CD4-positive, alpha-beta T cell (primary cell): Measurements from ENCODE around the gene BIN1. TPM values are rescaled to one million over a fixed set of nuclear protein-coding genes. Genes with fewer than 3 reads are reported as not detected.

Experiments used
- ATAC-seq: fragments of 200-7000 bp; cut with Tn5 transposase; one replicate; pipeline ENCODE4 v1.10.0; 2022; ENCODE audit warnings: mild to moderate bottlenecking; ENCODE audit not compliant: poor library complexity
- CTCF ChIA-PET: fragments of 350-600 bp; sonication (Branson Sonifier 250); formaldehyde crosslinking; loops from one replicate; lab custom pipeline; 2021; ENCODE audit warnings: antibody characterized with exemption, inconsistent platforms; lab: Charles Lee
- POLR2A ChIA-PET: fragments of 350-600 bp; sonication (Branson Sonifier 250); formaldehyde crosslinking; loops from one replicate; lab custom pipeline; 2021; ENCODE audit warnings: antibody characterized with exemption, inconsistent platforms; lab: Charles Lee
- DNase-seq, 14 experiments: peaks; one replicate each; pipeline ENCODE4 v3.0.0-alpha.2; 2013 to 2020; ENCODE audit warnings: mixed read lengths in 2 of 14
- H3K27ac ChIP-seq, 2 donors: one replicate each; pipeline versions ENCODE4 v1.5.1 to v1.7.0; 2013; ENCODE audit warnings: low read length in 2 of 2, low read depth in 1 of 2, mild to moderate bottlenecking in 1 of 2
- H3K27me3 ChIP-seq, 2 experiments: 1 replicate in 1 of 2; 2 replicates in 1 of 2; pipeline versions ENCODE4 v1.6.1 to v1.7.0; 2013; ENCODE audit warnings: low read length in 2 of 2, control low read depth in 1 of 2, mild to moderate bottlenecking in 1 of 2, moderate library complexity in 1 of 2; ENCODE audit not compliant: insufficient read depth in 2 of 2, control insufficient read depth in 1 of 2
- H3K36me3 ChIP-seq: one replicate; pipeline ENCODE4 v1.6.1; 2013; ENCODE audit warnings: low read length, control low read depth; ENCODE audit not compliant: insufficient read depth
- H3K4me1 ChIP-seq: one replicate; pipeline ENCODE4 v1.6.1; 2013; ENCODE audit warnings: low read length, control low read depth; ENCODE audit not compliant: insufficient read depth
- H3K4me3 ChIP-seq: one replicate; pipeline ENCODE4 v1.5.1; 2013; ENCODE audit warnings: mild to moderate bottlenecking, low read length, moderate library complexity
- H3K9me3 ChIP-seq, 2 experiments: 1 replicate in 1 of 2; 2 replicates in 1 of 2; pipeline versions ENCODE4 v1.6.1 to v1.7.0; 2013; ENCODE audit warnings: low read length in 2 of 2, mild to moderate bottlenecking in 2 of 2, control low read depth in 1 of 2, moderate library complexity in 1 of 2; ENCODE audit not compliant: control insufficient read depth in 1 of 2, insufficient read depth in 1 of 2
- H3K27ac Mint-ChIP-seq: one replicate; pipeline ENCODE4 v1.8.0; 2020; ENCODE audit warnings: mixed read lengths
- H3K27me3 Mint-ChIP-seq: one replicate; pipeline ENCODE4 v1.8.0; 2021; ENCODE audit warnings: mixed read lengths
- H3K36me3 Mint-ChIP-seq: one replicate; pipeline ENCODE4 v1.8.0; 2021; ENCODE audit warnings: low read depth, mixed read lengths
- H3K4me1 Mint-ChIP-seq: one replicate; pipeline ENCODE4 v1.8.0; 2021; ENCODE audit warnings: low read depth, mixed read lengths
- H3K4me3 Mint-ChIP-seq: one replicate; pipeline ENCODE4 v1.8.0; 2020; ENCODE audit warnings: mild to moderate bottlenecking, mixed read lengths
- H3K9me3 Mint-ChIP-seq: one replicate; pipeline ENCODE4 v1.8.0; 2020; ENCODE audit warnings: mixed read lengths
- CTCF ChIP-seq: fragments of 200-600 bp; IDR thresholded peaks from one replicate; pipeline ENCODE4 v1.8.0; 2022; ENCODE audit warnings: antibody characterized with exemption, mild to moderate bottlenecking
- intact Hi-C, 2 experiments: fragments of 100-400 bp; cut with DNase I in 1 of 2; cut with micrococcal nuclease in 1 of 2; formaldehyde crosslinking; loops; one replicate each; pipeline versions ENCODE4 v1.15.1 to v1.9.0; 2023 to 2025; cut with DNase I, micrococcal nuclease
- total RNA-seq, 174 experiments: library from RNA in 2 of 174; stranded (reverse) in 2 of 174; gene quantifications; one replicate each; pipeline ENCODE4 v1.2.3 and lab custom pipeline; 2021 to 2026

Gene BIN1
- total RNA-seq, 2 experiments from 2014 or later: 98.8 to 104 TPM

GRCh38 chr2:127080226-127080937, 26.6 kb downstream of the BIN1 start:
- ChIA-PET CTCF (interaction anchor here (0.9 kb wide), 1 partner anchor 12 kb away, joined by 4 read pairs; no protein-coding TSS in a partner anchor), POLR2A (interaction anchor here (0.7 to 2.5 kb wide), 10 partner anchors 9 to 446 kb away, joined by 3 to 20 read pairs (median 8); partner anchors contain the start of genes BIN1, ERCC3 and IWS1)
- Mint-ChIP-seq H3K27me3 (no peaks in the 10 kb centered on the region), H3K4me1 (peaks cover 90% of the 10 kb centered on the region), H3K4me3 (peak overlapping the region; percentile 95), H3K9me3 (no peaks in the 10 kb centered on the region), H3K27ac (peak overlapping the region; percentile 99), H3K36me3 (peaks cover 20% of the 10 kb centered on the region)
- no peaks in the 10 kb centered on the region for H3K27me3 ChIP-seq
- DNase-seq (peak in 11 of 14 experiments; percentile 22 to 76 (median 40)), ATAC-seq (peak; percentile 22)
- intact Hi-C loops: loop anchor here (5.0 to 10.0 kb wide), 6 partner anchors 212 to 564 kb away; partner anchors contain the start of genes GYPC (in 2 of the 2), ERCC3 (in 1 of the 2), GPR17 (in 1 of the 2) and IWS1 (in 1 of the 2)
- peak overlapping the region; percentile 83 to 93 for H3K27ac ChIP-seq
- peaks cover 18% of the 10 kb centered on the region for H3K36me3 ChIP-seq
- no peaks in the 10 kb centered on the region for H3K9me3 ChIP-seq
- TF ChIP-seq CTCF: no peak
- peak overlapping the region; percentile 85 for H3K4me3 ChIP-seq
- H3K4me1 ChIP-seq: peaks cover 97% of the 10 kb centered on the region

- Histone ChIP-seq H3K27me3 (no peaks in the 10 kb centered on the region), H3K4me3 (peak overlapping the region; percentile 85), H3K4me1 (peaks cover 94% of the 10 kb centered on the region), H3K36me3 (peaks cover 22% of the 10 kb centered on the region), H3K9me3 (no peaks in the 10 kb centered on the region), H3K27ac (peak overlapping the region; percentile 83 to 93)
- no peak for TF ChIP-seq CTCF
- Mint-ChIP-seq H3K36me3 (peaks cover 29% of the 10 kb centered on the region), H3K27ac (peak overlapping the region; percentile 99), H3K9me3 (no peaks in the 10 kb centered on the region), H3K4me1 (peaks cover 80% of the 10 kb centered on the region), H3K4me3 (peak overlapping the region; percentile 95), H3K27me3 (no peaks in the 10 kb centered on the region)
- POLR2A ChIA-PET: interaction anchor here (0.9 to 1.9 kb wide), 2 partner anchors 8 to 68 kb away, joined by 3 to 9 read pairs; no protein-coding TSS in a partner anchor
- intact Hi-C loops: loop anchor here in 1 of 2 experiments (10.0 kb wide), 1 partner anchor 315 kb away; no protein-coding TSS in a partner anchor
- CTCF ChIA-PET: interaction anchor here (1.8 kb wide), 1 partner anchor 12 kb away, joined by 6 read pairs; no protein-coding TSS in a partner anchor
- ATAC-seq: no peak
- no peak for DNase-seq
Observed at GRCh38 chr2:127079358-127079920, 27.5 kb downstream of the BIN1 start.

GRCh38 chr2:127078666-127079270, 28.2 kb downstream of the BIN1 start:
- peak overlapping the region; percentile 95 for H3K4me3 Mint-ChIP-seq
- intact Hi-C loops: loop anchor here in 1 of 2 experiments (10.0 kb wide), 1 partner anchor 316 kb away; no protein-coding TSS in a partner anchor
- no peaks in the 10 kb centered on the region for H3K9me3 ChIP-seq
- peak in 1 of 14 experiments; percentile 25 for DNase-seq
- no peaks in the 10 kb centered on the region for H3K9me3 Mint-ChIP-seq
- H3K27ac ChIP-seq: peak overlapping the region; percentile 83 to 93
- no peak for TF ChIP-seq CTCF
- peaks cover 90% of the 10 kb centered on the region for H3K4me1 ChIP-seq
- H3K27me3 ChIP-seq: no peaks in the 10 kb centered on the region
- peak overlapping the region; percentile 7 for H3K4me3 ChIP-seq
- ChIA-PET CTCF (interaction anchor here (1.8 kb wide), 1 partner anchor 11 kb away, joined by 6 read pairs; no protein-coding TSS in a partner anchor), POLR2A (interaction anchor here (0.9 kb wide), 1 partner anchor 69 kb away, joined by 3 read pairs; no protein-coding TSS in a partner anchor)
- H3K36me3 Mint-ChIP-seq: peaks cover 36% of the 10 kb centered on the region
- no peak for ATAC-seq
- peaks cover 29% of the 10 kb centered on the region for H3K36me3 ChIP-seq
- no peaks in the 10 kb centered on the region for H3K27me3 Mint-ChIP-seq
- peak overlapping the region; percentile 99 for H3K27ac Mint-ChIP-seq
- H3K4me1 Mint-ChIP-seq: peaks cover 77% of the 10 kb centered on the region
